HG03280 (cell line): ENCODE results near the gene FFAR4.

Experiments
- ATAC-seq: cut with Tn5 transposase; IDR thresholded peaks from one replicate; pipeline ENCODE4 v1.9.1; 2021; ENCODE audit warnings: mild to moderate bottlenecking, moderate library complexity; ENCODE audit not compliant: unreplicated experiment

FFAR4 gene

DNA sequence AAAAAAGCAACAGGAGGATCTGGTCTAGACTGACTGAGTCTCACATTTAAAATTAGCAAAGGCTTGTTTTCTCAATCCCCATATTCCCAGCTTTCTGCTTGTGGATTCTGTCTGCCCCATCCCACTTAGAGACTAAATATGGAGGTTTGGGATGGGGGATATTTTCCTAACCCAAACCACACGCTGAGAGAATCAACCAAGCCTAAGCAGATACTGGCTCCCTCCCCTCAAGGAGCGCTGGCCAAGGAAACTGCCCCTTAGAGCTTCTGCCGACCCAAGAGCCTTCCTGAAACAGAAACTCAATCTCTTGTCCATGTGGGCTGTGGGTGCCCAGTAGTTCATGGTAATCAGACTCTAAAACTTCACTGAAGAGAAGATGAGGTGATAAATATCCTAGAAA is 3.9 kb downstream of the FFAR4 start:
- ATAC-seq = no peak

DNA sequence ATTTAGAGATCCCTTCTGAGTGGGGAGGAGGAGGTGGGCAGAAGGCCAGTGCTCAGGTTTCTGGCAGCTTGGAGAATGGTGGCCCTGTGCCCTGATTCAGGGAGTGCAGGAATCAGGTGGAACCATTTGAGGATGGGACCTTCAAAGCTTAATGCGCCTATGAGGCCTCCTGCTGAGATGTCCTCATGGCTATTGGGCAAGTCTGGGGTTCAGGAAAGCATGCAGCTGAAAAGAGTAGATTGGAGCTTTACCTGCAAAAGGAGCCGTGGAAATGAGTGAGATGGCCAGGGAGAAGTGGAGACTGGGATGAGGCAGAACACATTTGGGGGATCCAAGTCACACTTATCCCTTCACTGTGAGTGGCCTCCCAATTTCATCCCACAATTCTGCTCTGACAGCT is 6.1 kb downstream of the FFAR4 start:
- no peak for ATAC-seq

DNA sequence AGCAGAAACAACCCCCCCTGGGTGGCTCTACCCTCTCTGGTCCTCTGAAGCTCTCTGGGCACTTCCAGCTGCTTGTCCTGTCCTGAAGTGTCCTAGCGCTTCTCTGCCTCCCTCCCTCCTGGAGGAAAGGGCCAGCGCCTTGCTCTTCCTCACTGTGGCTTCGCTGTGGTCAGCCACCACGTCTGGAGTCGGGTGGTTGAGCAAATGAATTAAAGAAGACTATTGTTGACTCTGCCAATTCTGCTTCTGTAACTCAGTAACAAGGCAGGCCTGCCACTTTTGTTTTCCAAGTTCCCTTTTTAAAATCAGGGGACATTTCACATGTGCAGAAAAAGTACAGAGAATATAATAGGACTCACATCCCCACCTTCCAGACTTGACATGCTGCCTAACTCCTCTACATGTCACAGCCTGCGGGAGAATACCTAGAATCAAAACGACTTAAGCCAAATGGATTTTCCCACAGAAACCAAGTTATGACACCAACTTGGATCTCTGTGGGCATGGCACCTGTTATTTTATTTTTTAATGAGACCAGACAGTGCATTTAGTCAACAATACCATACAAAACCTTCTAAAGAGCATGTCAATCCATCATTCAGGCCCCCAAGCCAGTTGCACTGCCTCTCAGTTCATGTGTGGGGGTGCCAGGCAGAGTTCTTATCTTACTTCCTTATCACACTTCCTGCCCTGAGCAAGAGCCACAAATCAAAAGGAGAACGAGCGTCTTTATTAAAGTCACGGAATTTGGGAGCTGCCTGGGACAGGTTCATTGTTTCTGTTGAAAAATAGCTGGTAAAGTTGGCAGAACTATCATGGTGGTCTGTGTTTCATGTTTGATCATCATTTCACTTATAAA is 6.8 kb downstream of the FFAR4 start:
- ATAC-seq = no peak

DNA sequence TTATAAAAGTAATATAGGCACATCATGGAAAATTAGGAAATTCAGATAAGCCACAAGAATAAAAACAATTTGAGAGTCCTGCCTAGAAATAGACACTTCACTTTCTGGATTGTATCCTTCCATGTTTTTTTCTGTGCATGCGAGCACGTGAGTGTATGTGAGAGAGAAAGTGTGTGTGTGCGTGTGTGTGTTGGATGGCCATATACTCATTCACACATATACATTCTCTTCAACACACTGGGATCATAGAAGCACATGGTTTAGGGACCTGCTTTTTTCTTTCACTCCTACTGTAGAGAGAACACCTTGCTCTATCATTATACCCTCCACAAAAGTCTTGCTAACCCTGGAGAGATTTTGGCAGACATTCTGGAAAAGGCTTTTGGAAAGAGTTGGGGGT is 7.5 kb downstream of the FFAR4 start:
- no peak for ATAC-seq

DNA sequence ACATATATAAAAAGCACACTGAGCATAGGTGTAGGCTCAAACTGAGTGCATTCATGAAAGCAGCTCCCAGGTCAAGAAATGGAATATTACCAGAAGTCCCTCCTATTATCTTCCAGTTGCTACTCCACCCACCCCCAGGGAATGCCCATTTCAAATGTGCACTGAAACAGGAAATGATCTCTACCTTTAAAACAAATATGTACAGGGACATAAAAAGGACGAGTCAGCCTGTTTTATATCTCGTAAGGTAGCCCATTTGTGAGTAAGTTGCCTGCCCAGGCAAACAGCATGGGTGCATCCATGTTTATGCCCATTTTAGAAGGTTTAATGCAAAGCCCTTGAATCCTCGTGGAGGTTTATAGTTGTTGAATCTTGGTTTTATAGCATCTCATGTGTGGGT is 10.4 kb downstream of the FFAR4 start:
- no peak for ATAC-seq

DNA sequence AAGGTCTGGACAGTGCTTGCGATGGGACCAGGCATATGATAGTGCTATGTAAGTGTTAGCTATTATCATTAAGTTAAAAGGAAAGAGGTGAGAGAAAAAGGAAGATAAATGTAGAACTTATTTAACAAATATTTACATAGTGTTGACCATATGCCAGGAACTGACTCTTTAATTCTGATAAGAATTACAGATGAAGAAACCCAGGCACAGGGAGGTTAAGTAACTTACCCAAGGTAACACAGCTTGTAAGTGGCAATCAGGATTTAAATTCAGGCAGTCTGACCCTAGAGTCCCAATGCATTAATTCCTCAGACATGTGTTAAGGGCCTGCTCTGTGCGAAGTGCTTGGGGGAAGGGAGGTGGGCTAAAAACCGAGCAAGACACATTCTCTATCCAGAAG is 11.1 kb downstream of the FFAR4 start:
- no peak for ATAC-seq

DNA sequence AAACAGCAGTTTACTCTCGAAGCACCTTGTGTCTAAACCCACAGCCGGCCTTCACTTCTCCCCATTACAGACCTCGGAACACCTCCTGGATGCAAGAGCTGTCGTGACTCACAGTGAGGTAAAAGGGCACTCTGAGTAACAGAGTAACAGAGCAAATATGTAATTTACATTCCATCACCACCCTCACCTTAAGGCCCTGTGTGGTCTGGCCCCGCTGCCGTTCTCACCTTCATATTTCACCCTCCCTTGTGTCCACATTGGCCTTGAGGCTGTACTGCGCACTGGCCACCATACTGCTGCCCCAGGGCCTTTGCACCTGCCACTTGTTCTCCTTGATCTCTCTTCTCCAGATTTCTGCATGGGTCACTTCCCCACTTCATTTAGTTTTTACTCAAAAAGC is 12.6 kb downstream of the FFAR4 start:
- ATAC-seq = no peak

DNA sequence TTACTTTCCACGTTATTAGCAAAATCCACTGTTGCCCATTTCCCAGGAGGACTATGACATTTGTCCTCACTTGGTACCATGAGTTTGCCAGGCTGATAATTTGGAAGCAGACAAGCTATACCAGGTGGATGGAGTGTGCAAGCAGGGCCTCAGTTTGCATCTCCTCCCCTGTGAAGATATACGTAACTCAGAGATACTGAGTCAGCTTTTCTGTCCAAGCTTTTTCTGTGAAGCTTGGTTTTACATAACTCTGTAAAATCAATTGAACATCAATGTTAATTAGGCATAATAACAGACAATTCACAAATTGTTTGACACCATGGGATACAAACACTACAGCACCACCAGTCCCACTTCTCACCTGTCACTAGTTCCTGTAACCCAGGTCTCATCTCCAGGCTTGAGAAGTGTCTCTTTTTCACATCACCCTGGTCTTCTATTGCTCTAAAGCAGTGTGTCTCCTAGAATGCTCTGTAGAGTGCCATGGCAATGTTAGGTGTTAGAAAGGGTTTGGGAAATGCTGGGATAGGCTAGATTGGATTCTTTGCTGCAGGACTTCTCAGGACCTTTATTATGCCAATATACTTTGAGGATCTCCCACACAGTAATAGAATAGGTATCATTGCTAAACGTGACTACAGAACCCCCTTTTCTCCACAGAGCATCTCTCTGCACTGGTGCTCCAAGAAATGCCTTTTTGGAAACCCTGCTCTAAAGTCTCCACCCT is 13.7 kb downstream of the FFAR4 start:
- ATAC-seq = no peak

- no peak for ATAC-seq
These were observed 14.4 kb downstream of the FFAR4 start for GRCh38 chr10:93580828-93581227.

- no peak for ATAC-seq
These were observed 18.0 kb downstream of the FFAR4 start for GRCh38 chr10:93584445-93584844.

DNA sequence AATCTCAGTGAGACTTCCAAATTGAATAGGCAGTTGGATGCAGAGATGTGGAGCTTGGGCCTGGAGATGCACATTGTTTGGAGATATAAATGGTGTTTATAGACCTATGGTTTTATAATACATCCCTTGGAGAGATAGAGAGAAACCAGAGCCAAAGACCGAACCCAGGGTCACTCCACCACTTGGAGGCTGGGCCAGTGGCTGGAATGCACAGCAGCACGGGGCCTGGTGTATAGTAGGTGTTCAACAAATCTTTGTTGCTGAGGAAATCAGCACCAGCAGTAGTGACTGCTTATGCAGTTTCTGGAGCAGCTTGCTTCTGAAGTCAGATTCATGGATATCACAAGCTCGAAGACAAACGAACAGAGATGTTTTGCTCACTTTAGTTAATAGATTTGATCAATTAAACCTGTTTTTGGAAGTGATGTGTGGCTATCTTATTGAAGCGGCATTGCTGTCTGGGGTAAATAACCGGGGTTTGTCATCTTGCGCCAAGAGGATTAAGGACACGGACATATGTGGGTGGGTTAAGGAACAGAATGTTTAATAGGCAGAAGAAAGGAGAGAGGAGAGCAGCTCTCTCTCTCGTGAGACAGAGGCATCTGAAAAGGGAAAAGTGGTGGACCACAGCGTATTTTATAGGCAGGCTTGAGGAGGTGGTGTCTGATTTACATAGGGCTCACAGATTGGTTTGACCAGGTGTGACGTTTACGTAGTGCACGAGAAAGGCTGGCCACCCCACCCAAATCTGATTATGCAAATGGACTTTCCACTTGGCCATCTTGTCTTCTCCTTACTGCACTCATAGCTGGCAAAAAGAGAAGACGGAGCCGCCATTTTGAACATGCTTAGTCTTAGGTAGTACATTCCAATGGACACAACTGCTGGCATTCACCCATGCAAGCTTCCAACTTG is 23.4 kb downstream of the FFAR4 start:
- ATAC-seq = no peak

- ATAC-seq = no peak
These were observed 24.2 kb downstream of the FFAR4 start for GRCh38 chr10:93590638-93591037.

DNA sequence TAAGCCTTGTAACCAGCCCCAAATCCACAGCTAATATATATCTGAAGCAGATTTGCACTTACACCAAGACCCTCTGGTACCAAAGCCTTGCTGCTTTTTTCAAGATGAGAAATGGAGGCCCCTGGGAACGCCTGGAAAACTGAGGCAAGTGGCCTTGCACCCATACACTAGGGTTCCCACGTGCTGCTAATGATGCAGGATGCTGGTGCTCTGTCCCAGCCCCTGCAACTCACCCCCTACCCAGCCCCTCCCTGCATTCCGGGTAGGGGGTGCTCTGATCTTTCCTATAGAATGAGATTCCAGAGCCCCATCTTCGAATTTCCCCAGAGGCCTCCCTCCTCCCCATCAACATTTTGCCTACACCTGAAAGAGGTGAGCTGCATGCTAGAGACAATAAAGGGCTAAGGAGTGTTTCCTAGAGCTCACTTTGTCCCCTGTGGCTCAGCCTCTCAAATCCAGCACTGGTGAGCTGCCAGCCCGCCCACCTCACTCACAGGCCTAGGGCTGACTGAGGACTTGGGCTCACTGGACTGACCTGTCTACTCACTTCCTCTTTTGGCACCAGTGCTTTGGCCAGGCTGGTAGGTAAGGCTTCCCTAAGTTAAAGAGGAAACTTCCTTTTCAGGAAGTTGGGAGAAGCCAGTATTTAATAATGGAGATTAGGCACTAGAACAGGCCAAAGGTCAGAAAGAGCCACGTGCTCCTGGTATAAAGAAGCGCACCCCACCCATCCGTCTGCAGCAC is 24.8 kb downstream of the FFAR4 start:
- no peak for ATAC-seq

GRCh38 chr10:93593254-93593653 is 26.8 kb downstream of the FFAR4 start:
- no peak for ATAC-seq

- no peak for ATAC-seq
These were observed 27.3 kb downstream of the FFAR4 start for GRCh38 chr10:93593749-93594148.

DNA sequence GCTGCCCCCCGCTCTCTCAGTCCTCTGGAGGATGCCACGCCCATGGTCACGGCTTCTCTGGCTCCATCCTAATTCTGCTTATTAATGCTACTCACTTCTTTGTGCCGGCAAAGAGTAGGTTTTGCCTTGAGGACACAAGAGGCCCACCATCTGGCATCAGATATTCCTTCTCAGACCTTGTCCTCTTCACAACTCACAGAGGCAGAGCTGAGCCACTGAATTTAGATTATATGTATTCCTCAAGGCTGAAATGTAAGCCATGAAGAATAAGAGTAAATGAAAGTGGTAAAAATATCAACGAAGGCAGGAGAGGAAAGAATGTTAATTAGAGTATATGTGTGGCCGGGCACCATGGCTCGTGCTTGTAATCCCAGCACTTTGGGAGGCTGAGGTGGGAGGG is 28.1 kb downstream of the FFAR4 start:
- no peak for ATAC-seq

DNA sequence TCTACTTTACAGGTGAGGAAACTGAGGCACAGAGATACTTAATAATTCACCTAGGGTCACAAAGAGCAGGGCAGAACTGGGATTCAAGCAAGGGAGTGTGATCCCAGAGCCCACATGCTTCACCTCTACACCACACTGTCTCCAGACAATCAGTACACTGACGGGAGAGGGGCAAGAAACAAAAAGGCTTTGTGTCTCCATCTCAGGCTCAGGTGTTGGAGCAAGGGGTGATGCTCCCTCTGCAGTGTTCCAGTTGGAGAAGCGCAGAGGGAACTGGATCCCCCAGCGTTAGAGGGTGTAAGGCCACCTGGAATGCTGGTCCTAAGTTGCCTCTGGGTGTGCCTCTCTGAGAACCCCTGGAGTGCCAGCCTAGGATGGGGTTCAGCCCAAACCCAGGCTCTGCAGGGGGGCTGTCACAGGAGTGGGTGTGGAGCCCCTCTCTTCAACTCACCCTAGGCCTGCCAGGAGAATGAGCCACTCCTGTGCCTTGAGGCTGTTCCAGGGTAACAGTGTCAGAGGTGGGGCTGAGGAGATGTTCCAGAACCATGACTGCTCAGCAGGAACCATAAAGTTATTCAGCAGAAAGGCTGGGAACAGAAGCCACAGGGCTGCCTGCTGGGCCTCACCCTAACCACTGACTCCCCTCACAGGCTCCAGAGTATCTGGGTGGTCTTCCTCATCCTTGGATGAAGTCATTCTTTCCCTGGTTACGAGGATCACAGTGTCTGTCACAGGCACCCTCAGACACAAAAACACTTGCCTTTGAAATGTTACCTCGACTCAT is 29.1 kb downstream of the FFAR4 start:
- ATAC-seq = no peak

DNA sequence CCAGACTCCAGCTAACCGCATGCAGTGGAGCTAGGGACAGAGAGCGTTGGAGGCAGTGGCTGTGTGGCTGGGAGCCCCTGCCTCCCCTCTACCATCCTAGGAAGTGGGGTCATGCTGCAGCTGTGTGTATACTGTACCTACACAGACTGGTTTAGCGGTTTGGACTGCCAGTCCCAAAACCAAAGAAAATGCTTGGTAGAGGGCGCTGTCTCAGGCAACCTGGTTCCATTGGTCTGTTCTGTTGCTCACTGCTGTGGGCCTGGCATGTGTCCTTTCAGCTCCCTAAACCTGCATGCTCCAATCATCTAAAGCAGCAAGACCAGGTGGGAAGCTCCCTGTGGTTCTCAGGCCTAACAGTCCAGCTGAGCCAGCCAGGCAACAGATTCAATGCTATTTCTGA is 30.1 kb downstream of the FFAR4 start:
- no peak for ATAC-seq

DNA sequence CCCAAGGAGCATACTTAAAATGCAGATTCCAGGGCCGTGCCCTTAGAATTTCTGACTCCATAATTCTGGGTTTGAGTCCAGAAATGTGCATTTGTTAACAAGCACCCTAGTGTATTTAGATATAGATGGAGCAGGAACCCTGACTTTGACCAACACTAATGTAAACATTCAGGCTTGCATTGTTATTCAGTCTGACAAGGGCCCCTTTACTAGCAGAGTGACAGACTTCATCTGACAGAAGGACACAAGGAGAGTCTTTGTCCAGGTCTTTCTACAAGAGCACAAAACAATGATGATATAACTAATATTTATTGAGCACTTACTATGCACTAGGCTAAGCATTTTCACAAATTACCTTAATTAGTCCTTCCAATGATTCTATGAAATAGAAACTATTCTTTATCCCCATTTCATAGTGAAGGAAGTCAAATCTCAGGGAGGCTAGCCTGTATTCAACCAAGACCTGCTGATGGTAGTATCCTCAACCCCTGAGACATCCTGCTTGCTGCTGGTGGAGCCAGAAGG is 30.7 kb downstream of the FFAR4 start:
- no peak for ATAC-seq

GRCh38 chr10:93598157-93598556 is 31.7 kb downstream of the FFAR4 start:
- no peak for ATAC-seq
